Stimulated activated CD8-positive, alpha-beta memory T cell treated with anti-CD3 and anti-CD28 coated beads, Interleukin-15, amount 100 ng/mL, for 24 hours (primary cell): ENCODE data around the gene TRAT1.

Experiments used
- DNase-seq: peaks from one replicate; pipeline ENCODE4 v3.0.0-alpha.2; 2020; ENCODE audit warnings: low read depth

The TRAT1 gene

DNA sequence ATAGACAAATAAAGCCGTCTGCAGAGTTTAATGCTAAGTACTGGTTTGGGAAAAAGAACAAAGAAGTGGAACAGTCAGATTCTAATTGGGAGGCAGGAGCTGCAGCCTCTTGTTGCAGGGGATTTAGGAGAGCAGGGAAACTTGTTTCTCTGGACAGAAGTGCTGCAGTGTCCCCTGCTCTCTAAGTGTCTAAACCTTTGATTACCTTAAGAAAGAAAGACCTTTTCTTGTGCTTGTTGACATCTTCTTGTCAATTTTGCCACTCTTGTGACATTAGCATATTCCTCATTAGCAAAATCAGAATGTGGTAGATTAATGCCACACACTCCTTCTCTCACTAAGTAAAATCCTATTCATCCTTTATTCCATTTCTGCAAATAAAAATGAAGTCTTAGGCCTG is 38.8 kb downstream of the TRAT1 start:
- no peak for DNase-seq

DNA sequence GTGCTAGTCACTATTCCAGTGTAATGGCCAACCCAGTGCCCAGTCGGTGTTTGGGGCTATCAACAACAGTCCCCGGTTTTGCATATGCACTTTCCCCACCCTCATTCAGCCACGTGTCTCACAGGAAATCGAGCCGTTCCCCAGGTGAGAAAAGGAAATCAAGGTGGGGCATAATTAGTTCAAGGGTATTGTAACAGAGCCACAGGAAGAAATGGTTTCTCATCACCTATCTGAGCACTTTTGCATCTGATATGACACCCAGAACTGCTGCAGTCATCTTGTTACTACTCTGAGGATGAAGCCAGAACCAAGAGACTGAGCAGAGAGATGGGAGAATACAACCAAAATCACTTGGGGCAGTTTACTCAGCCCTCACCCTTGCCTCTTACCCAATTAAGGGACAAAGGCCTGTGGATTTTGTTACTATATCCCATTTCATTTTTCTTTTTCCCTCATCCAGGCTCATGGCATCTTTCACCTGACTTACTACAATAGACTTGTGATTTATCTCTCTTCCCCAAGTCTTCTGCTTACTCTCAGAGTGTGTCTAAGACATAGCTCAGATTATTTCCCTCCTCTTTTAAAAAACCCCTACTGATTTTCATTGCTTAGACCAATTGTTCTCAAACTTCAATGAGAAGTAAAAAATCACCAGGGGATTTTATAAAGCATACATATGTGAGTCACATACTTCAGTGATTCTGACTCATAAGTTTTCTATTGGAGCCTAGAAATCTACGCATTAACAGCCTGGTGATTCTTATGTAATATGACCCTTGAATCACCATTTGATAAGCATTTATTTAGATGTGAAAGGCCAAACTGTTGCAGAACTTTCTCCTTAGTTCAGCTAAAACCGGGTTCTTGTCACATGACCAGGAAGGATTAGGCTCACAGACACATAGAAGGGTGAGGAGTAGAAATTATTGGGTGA is 40.5 kb downstream of the TRAT1 start:
- DNase-seq, result no peak

DNA sequence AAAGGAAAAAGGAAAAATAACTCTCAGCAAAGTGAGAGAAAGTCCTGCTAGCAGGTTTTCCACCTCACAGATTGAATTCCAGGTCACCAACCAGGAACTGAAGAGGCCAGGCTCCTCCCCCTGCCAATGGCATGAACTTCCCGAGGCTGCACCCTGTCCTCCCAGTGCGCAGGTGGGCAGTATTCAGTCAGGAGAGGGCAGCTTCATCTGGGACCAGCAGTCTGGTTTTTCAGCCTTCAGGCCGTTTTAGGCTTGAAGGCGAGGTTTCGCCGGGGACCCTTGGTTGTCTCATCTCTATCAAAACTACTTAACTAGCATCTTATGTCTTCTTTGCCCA is 41.2 kb downstream of the TRAT1 start:
- DNase-seq, result no peak

DNA sequence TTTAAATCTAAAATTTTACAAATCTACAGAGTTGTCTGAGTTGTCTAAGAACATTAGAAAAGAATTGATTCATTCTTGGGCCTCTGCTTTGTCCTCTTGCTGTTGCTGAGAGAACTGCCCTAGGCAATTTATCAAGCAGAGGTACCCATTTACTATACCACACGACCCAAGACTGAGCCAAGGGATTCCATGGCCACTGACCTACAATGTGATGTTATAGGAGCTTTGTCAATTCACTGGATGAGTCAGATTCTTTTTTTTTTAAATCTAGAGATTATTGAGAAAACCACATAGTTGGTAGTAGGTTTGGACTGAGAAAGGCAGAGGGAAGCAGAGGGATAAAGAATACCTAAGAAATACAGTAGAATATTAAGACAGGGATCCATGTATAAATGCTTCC is 55.3 kb downstream of the TRAT1 start:
- no peak for DNase-seq

DNA sequence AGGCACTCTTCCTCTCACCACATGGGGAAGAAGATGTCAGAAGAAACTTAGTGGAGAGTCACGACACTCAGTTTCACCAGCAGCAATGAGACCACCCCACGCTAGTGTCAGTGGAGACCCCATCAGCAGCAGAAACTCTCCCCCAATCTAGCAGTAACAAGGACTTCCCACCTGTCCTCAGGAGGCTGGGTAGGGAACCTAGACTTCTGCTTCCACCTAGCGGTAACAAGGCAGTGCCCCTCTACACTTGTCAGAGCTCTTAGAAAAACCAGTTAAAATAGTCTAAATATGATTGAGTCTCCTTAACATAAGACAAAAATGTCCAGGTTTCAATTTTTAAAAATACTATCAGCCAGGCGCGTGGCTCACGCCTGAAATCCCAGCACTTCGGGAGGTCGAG is 57.3 kb downstream of the TRAT1 start:
- no peak for DNase-seq

DNA sequence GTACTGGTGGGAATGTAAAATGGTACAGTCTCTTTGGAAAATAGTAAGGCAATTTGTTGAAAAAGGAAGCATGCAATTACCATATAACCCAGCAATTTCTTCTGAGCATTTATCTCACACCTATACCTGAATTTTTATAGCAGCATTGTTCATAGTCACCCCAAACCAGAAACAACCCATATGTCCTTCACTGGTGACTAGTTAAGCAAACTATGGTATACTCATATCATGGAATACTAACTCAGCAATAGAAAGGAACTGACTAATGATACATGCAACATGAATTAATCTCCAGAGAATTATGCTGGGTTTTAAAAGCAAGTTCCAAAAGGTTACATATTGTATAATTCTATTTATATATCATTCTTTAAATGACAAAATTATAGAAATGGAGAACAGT is 60.2 kb downstream of the TRAT1 start:
- DNase-seq, result no peak

DNA sequence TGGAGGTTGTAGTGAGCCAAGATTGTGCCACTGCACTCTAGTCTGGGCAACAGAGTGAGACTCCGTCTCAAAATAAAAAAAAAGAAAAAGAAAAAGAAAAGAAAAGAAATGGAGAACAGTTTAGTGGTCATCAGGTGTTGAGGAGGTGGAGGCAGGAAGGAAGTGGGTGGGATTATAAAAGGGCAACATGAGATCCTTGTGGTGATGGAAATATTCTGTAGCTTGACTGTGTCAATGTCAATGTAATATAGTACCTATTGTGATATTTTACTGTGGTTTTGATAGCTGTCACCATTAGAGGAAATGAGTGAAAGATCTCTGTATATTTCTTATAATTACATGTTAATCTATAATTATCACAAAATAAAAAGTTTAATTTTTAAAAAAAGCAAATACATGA is 60.8 kb downstream of the TRAT1 start:
- DNase-seq, result no peak

DNA sequence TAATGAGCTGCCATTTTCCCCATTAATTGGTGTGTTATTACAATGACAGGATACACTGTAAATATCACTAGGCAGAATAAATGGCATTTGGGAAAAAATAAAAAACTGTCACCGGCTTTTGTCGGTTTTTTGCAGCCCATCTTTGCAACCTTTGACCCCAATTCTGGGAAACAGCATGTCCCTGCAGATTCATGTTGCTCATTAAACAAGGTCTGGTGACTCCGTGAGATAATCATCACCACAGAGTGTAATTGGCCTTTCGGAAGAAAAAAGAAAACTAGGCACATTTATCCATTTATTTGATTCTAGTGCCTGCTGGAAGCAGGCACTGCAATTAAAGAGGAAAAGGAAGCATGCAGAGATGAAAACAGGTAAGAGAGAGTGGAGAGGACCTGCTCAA is 64.5 kb downstream of the TRAT1 start:
- DNase-seq, result no peak

DNA sequence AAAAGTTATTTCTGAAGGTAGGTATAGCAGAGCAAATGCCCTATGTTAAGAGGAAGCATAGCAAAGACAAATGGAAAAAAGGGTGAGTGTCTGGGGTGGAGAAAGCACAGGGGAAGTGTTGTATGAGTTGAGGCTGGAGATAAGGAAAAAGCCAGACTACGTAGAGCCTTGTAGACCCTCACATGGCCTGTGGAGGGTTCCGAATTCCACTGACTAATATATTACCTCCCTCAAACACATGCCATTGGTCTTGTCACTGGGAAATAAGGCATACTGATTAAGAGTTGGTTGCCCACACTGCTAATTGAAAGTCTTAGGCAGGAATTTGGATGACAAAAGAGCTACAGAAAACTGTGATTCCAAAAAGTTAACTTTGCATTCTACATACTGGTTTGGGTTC is 65.2 kb downstream of the TRAT1 start:
- no peak for DNase-seq

DNA sequence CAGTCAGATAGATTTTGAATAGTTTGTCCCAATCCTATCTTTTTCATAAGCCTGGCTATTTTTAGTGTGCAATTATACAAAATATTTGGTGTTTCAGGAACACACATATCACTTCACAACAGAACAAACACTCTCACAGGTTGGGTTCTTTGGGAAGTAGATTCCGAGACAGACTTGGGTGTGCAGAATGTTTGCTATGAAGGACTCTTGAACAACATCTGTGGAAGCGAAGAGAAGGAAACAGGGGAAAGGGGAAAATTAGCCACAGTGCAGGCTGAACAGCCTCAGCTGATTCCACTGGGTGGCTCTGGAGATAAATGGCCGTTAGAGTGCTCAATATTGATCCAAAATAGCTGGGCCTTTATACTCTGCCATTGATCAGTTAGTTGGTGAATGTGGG is 69.2 kb downstream of the TRAT1 start:
- DNase-seq, result no peak

DNA sequence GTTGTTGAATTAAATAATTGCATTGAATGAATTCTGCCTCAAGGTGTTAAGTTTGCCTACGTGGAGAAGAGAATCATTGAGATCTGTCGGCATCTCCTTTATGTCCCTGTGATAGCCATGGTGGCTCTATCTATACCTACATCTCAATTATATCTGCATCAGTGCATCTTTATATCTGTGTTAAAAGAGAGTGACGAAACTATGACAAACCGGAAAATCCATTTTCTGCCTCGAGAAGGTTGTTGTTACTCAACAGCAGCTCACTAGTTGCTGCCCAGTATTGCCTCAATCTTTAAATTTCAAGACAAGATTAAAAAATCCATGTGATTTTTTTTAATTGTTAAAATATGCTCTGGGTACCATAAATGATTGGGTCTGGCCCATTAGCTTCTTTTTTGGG is 72.4 kb downstream of the TRAT1 start:
- no peak for DNase-seq

DNA sequence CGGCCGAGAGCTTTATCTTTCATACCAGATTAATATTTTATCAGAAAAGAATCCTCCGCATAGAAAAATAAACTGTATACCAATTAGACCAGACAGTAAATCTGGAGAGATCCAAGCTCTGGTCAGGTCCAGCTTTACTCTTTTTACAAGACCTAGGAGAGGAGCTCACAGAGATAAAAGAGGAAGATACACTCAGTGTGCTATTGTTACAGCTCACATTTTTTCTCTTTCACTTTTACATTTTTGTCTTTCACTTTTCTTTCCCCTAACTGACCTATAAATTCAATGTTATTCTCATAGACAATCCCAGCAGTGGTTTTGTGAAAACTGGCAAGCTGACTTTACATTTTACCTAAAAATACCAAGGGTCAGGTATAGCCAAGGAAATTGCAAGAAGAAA is 75.3 kb downstream of the TRAT1 start:
- DNase-seq, result no peak

DNA sequence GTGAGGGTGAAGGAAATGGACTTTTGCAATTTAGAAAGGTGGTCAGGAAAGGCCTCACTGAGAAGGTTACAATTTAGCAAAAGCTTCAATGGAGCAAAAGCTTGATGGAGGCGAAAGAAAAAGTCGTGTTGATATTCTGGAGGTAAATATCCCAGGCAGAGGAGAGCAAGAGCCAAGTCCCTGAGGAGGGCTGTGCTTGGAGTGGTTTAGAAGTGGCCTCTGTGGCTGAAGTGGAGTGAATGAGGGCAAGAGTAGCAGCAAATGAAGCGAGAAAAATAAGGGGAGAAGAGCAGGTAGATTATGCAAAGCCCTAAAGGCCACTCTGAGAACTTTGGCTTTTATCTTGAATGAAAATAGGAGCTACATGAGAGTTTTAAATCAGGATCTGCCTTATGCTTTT is 76.9 kb downstream of the TRAT1 start:
- no peak for DNase-seq
